GM18498 (cell line): ENCODE results near the gene SH3BP5.
A peak's percentile ranks its signal among the peaks of the same experiment; 100 is the strongest.
"Not testable (repeated sequence)": the region's sequence is repeated elsewhere in the genome, so short reads cannot be mapped to it uniquely, and the experiment has no call there.

Source experiments
- ATAC-seq: cut with Tn5 transposase; IDR thresholded peaks from one replicate; pipeline ENCODE4 v1.9.1; 2021; ENCODE audit warnings: mild to moderate bottlenecking, moderate library complexity; ENCODE audit not compliant: unreplicated experiment

Gene SH3BP5

GRCh38 chr3:15332405-15333098, at the start of gene SH3BP5:
SH3BP5 (minus strand) TSS chr3:15332586; CDS start chr3:15332408, 178 bp downstream.
- ATAC-seq, result peak; percentile 85

- ATAC-seq, result no peak
Measured at GRCh38 chr3:15380980-15381890, 48.8 kb upstream of the SH3BP5 start.

GRCh38 chr3:15377961-15378791, 45.8 kb upstream of the SH3BP5 start:
- peak; percentile 88 for ATAC-seq

GRCh38 chr3:15375461-15376000, 43.1 kb upstream of the SH3BP5 start:
- no peak for ATAC-seq

GRCh38 chr3:15372918-15373317, 40.5 kb upstream of the SH3BP5 start:
- ATAC-seq, result no peak

GRCh38 chr3:15368561-15369135, 36.3 kb upstream of the SH3BP5 start:
- no peak for ATAC-seq

GRCh38 chr3:15367059-15367458, 34.7 kb upstream of the SH3BP5 start:
- no peak for ATAC-seq

- ATAC-seq, result not testable (repeated sequence)
Measured at GRCh38 chr3:15364078-15364477, 31.7 kb upstream of the SH3BP5 start.

- ATAC-seq, result peak; percentile 75
Measured at GRCh38 chr3:15361494-15362214, 29.3 kb upstream of the SH3BP5 start.

GRCh38 chr3:15360788-15361493, 28.6 kb upstream of the SH3BP5 start:
- no peak for ATAC-seq

GRCh38 chr3:15359677-15360397, 27.5 kb upstream of the SH3BP5 start:
- no peak for ATAC-seq

- ATAC-seq, result not testable (repeated sequence)
Measured at GRCh38 chr3:15356651-15357061, 24.3 kb upstream of the SH3BP5 start.

- no peak for ATAC-seq
Measured at GRCh38 chr3:15356176-15356575, 23.8 kb upstream of the SH3BP5 start.

GRCh38 chr3:15355086-15355485, 22.7 kb upstream of the SH3BP5 start:
- ATAC-seq, result no peak

- ATAC-seq, result no peak
Measured at GRCh38 chr3:15354485-15354884, 22.1 kb upstream of the SH3BP5 start.

GRCh38 chr3:15350141-15350540, 17.8 kb upstream of the SH3BP5 start:
- ATAC-seq, result no peak

GRCh38 chr3:15349438-15349837, 17.1 kb upstream of the SH3BP5 start:
- not testable (repeated sequence) for ATAC-seq

GRCh38 chr3:15348246-15348645, 15.9 kb upstream of the SH3BP5 start:
- ATAC-seq, result no peak

GRCh38 chr3:15347737-15348110, 15.3 kb upstream of the SH3BP5 start:
- ATAC-seq, result no peak
